ENCODE results near the gene MPRIP.
"Not testable (repeated sequence)": the region's sequence is repeated elsewhere in the genome, so short reads cannot be mapped to it uniquely, and the experiment has no call there.

GRCh38 chr17:17002731-17003715 is 39.2 kb upstream of the MPRIP start:
- TF ChIP-seq CTCF (IDR thresholded peaks at IDR 0.05; ENCODE audit: poor library complexity); EZH2phosphoT487 (IDR thresholded peaks at IDR 0.05; ENCODE audit: low read depth, severe bottlenecking, unreplicated experiment); EZH2 (IDR thresholded peaks at IDR 0.05; ENCODE audit: borderline replicate concordance): not testable (repeated sequence)
